ENCODE data around the gene CBLB. TPM values are rescaled to one million over a fixed set of nuclear protein-coding genes. Genes with fewer than 3 reads are reported as not detected.

CBLB gene
- total RNA-seq, 2 donors from 2014 or later: 31.1 to 40.5 TPM

GRCh38 chr3:105759442-105760078 lies 109.3 kb downstream of the CBLB start:
- intact Hi-C loops (cut with DNase I): no loop called here
- no peak for DNase-seq
- Histone ChIP-seq H3K4me1 (no peaks in the 10 kb centered on the region), H3K27ac (no peak overlapping the region), H3K9me3 (peaks cover 0 to 8% (median 0%) of the 10 kb centered on the region in 3 donors), H3K36me3 (replicated peaks in 1 of 2; ENCODE audit: insufficient read depth in 1 of 2, low read depth in 2 of 2) (no peaks in the 10 kb centered on the region), H3K27me3 (no peaks in the 10 kb centered on the region), H3K4me3 (no peak overlapping the region)
- no peak for ATAC-seq
- WGBS, 2 donors: 91 to 96% methylated on average over 2 to 6 of the region's 6 CpGs
- TF ChIP-seq POLR2A (IDR thresholded peaks at IDR 0.05) (no peak), CTCF (IDR thresholded peaks at IDR 0.05) (no peak)

GRCh38 chr3:105758451-105758850 lies 110.4 kb downstream of the CBLB start:
- intact Hi-C loops (cut with DNase I): no loop called here
- ATAC-seq: no peak
- WGBS, 2 donors: 96 to 98% methylated on average over 8 to 9 of the region's 9 CpGs

GRCh38 chr3:105755121-105755886 lies 113.5 kb downstream of the CBLB start:
- H3K27me3 ChIP-seq: no peaks in the 10 kb centered on the region
- H3K4me3 ChIP-seq: no peak overlapping the region
- H3K4me1 ChIP-seq: no peaks in the 10 kb centered on the region
- H3K27ac ChIP-seq: no peak overlapping the region
- TF ChIP-seq CTCF (IDR thresholded peaks at IDR 0.05) (no peak), POLR2A (IDR thresholded peaks at IDR 0.05) (no peak)
- H3K9me3 ChIP-seq: peaks cover 0 to 8% (median 0%) of the 10 kb centered on the region in 3 donors
- DNase-seq (no peak), ATAC-seq (no peak)
- no peaks in the 10 kb centered on the region for H3K36me3 ChIP-seq (replicated peaks in 1 of 2; ENCODE audit: insufficient read depth in 1 of 2, low read depth in 2 of 2)
- intact Hi-C loops (cut with DNase I): no loop called here
- WGBS, 2 donors: 90 to 92% methylated on average over 2 of the region's 2 CpGs

More at GRCh38 chr3:105758451-105758850, 110.4 kb downstream of the CBLB start:
- no peak for TF ChIP-seq POLR2A (IDR thresholded peaks at IDR 0.05)
- TF ChIP-seq CTCF (IDR thresholded peaks at IDR 0.05): no peak
- no peaks in the 10 kb centered on the region for H3K36me3 ChIP-seq (replicated peaks in 1 of 2; ENCODE audit: insufficient read depth in 1 of 2, low read depth in 2 of 2)
- no peak for DNase-seq
- no peak overlapping the region for H3K4me3 ChIP-seq
- no peak overlapping the region for H3K27ac ChIP-seq
- H3K4me1 ChIP-seq: no peaks in the 10 kb centered on the region
- no peaks in the 10 kb centered on the region for H3K27me3 ChIP-seq
- peaks cover 0 to 8% (median 0%) of the 10 kb centered on the region in 3 donors for H3K9me3 ChIP-seq

GRCh38 chr3:105752791-105753415 lies 115.9 kb downstream of the CBLB start:
- no peak for DNase-seq
- TF ChIP-seq POLR2A (IDR thresholded peaks at IDR 0.05) (no peak), CTCF (IDR thresholded peaks at IDR 0.05) (no peak)
- 74 to 82% methylated on average over 1 of the region's 1 CpG for WGBS, 2 donors

More at GRCh38 chr3:105752791-105753415, 115.9 kb downstream of the CBLB start:
- intact Hi-C loops (cut with DNase I): no loop called here
- no peak overlapping the region for H3K27ac ChIP-seq
- no peak for ATAC-seq
- H3K4me1 ChIP-seq: no peaks in the 10 kb centered on the region
- no peaks in the 10 kb centered on the region for H3K9me3 ChIP-seq
- no peaks in the 10 kb centered on the region for H3K27me3 ChIP-seq
- H3K4me3 ChIP-seq: no peak overlapping the region
- no peaks in the 10 kb centered on the region for H3K36me3 ChIP-seq (replicated peaks in 1 of 2; ENCODE audit: insufficient read depth in 1 of 2, low read depth in 2 of 2)
